HEK293 (cell line): ENCODE data around the gene RELCH.

Experiments
- CTCF ChIA-PET: fragments of 350-600 bp; formaldehyde crosslinking; extraction: SDS; loops from one replicate; lab custom pipeline; 2021; ENCODE audit warnings: antibody characterized with exemption; lab: Yijun Ruan, JAX
- POLR2A ChIA-PET: fragments of 300-600 bp; formaldehyde crosslinking; extraction: SDS; loops from one replicate; lab custom pipeline; 2020; ENCODE audit warnings: antibody characterized with exemption, inconsistent platforms; lab: Yijun Ruan, JAX
- H3K27ac ChIP-seq: fragments of 200-500 bp; sonication (Bioruptor generic); 2 replicates; pipeline ENCODE4 v1.5.1; 2014; ENCODE audit warnings: low read depth, low read length, control low read depth, inconsistent platforms; ENCODE audit errors: extremely low read depth
- H3K36me3 ChIP-seq, 2 experiments: fragments of 200-500 bp in 1 of 2; sonication (Bioruptor generic) in 1 of 2; 1 replicate in 1 of 2; 2 replicates in 1 of 2; pipeline ENCODE4 v1.5.1; 2014 to 2017; ENCODE audit warnings: inconsistent platforms in 2 of 2, low read length in 2 of 2; ENCODE audit not compliant: control insufficient read depth in 2 of 2, insufficient read depth in 1 of 2
- H3K4me1 ChIP-seq: fragments of 200-500 bp; sonication (Bioruptor generic); 2 replicates; pipeline ENCODE4 v1.5.1; 2014; ENCODE audit warnings: mild to moderate bottlenecking, low read length, inconsistent platforms; ENCODE audit not compliant: control insufficient read depth, insufficient read depth
- H3K4me3 ChIP-seq: 2 replicates; pipeline ENCODE4 v1.5.1; 2011; ENCODE audit warnings: low read depth, mild to moderate bottlenecking, control low read depth, low read length, moderate library complexity
- H3K9me3 ChIP-seq: fragments of 200-500 bp; sonication (Bioruptor generic); 2 replicates; pipeline ENCODE4 v1.5.1; 2014; ENCODE audit warnings: low read depth, low read length, inconsistent platforms; ENCODE audit not compliant: control insufficient read depth, insufficient read depth
- GLI4 ChIP-seq: fragments of 450-650 bp; formaldehyde crosslinking; IDR thresholded peaks from 2 replicates; pipeline ENCODE4 v1.5.1; 2016; ENCODE audit warnings: missing biosample characterization, missing genetic modification characterization
- KLF10 ChIP-seq: fragments of 450-650 bp; IDR thresholded peaks from 2 replicates; pipeline ENCODE4 v1.5.1; 2018; ENCODE audit warnings: missing biosample characterization, mild to moderate bottlenecking, missing genetic modification characterization
- OSR2 ChIP-seq: fragments of 450-650 bp; formaldehyde crosslinking; IDR thresholded peaks from 2 replicates; pipeline ENCODE4 v1.5.1; 2016; ENCODE audit warnings: missing biosample characterization, missing genetic modification characterization
- SALL2 ChIP-seq: fragments of 450-650 bp; formaldehyde crosslinking; IDR thresholded peaks from 2 replicates; pipeline ENCODE4 v1.5.0; 2017; ENCODE audit warnings: missing biosample characterization, mild to moderate bottlenecking, missing genetic modification characterization, borderline replicate concordance
- ZFP41 ChIP-seq: fragments of 450-650 bp; formaldehyde crosslinking; IDR thresholded peaks from 2 replicates; pipeline ENCODE4 v1.5.1; 2016; ENCODE audit warnings: missing biosample characterization, missing genetic modification characterization, borderline replicate concordance
- ZNF169 ChIP-seq: fragments of 450-650 bp; formaldehyde crosslinking; IDR thresholded peaks from 2 replicates; pipeline ENCODE4 v1.5.1; 2016; ENCODE audit warnings: missing biosample characterization, missing genetic modification characterization
- ZNF221 ChIP-seq: fragments of 450-650 bp; formaldehyde crosslinking; IDR thresholded peaks from 2 replicates; pipeline ENCODE4 v1.5.1; 2017; ENCODE audit warnings: missing biosample characterization, missing genetic modification characterization, borderline replicate concordance
- ZNF24 ChIP-seq: fragments of 450-650 bp; formaldehyde crosslinking; IDR thresholded peaks from 2 replicates; pipeline ENCODE4 v1.5.1; 2016; ENCODE audit warnings: missing biosample characterization, missing genetic modification characterization
- ZNF341 ChIP-seq: fragments of 450-650 bp; formaldehyde crosslinking; IDR thresholded peaks from 2 replicates; pipeline ENCODE4; 2016; ENCODE audit warnings: low read depth, missing biosample characterization, missing genetic modification characterization
- ZNF416 ChIP-seq: fragments of 450-650 bp; formaldehyde crosslinking; IDR thresholded peaks from 2 replicates; pipeline ENCODE4 v1.5.1; 2016; ENCODE audit warnings: missing biosample characterization, missing genetic modification characterization
- ZNF510 ChIP-seq: fragments of 450-650 bp; formaldehyde crosslinking; IDR thresholded peaks from 2 replicates; pipeline ENCODE4 v1.5.1; 2018; ENCODE audit warnings: mild to moderate bottlenecking, missing genetic modification characterization, missing biosample characterization; ENCODE audit not compliant: insufficient replicate concordance
- ZNF513 ChIP-seq: fragments of 450-650 bp; IDR thresholded peaks from 2 replicates; pipeline ENCODE4 v1.5.1; 2018; ENCODE audit warnings: missing biosample characterization, missing genetic modification characterization
- ZNF518A ChIP-seq: fragments of 450-650 bp; formaldehyde crosslinking; conservative IDR thresholded peaks from 2 replicates; pipeline ENCODE4 v1.5.1; 2016; ENCODE audit warnings: low read depth, missing biosample characterization, missing genetic modification characterization
- ZNF585B ChIP-seq: fragments of 450-650 bp; formaldehyde crosslinking; IDR thresholded peaks from 2 replicates; pipeline ENCODE4 v1.5.1; 2016; ENCODE audit warnings: missing biosample characterization, missing genetic modification characterization
- ZNF660 ChIP-seq: fragments of 450-650 bp; IDR thresholded peaks from 2 replicates; pipeline ENCODE4 v1.5.1; 2018; ENCODE audit warnings: missing biosample characterization, mild to moderate bottlenecking, missing genetic modification characterization
- ZSCAN30 ChIP-seq: fragments of 450-650 bp; IDR thresholded peaks from 2 replicates; pipeline ENCODE4 v1.5.1; 2018; ENCODE audit warnings: missing biosample characterization, mild to moderate bottlenecking, missing genetic modification characterization, moderate library complexity
- TF ChIP-seq, protein P1 (sequence below): fragments of 450-650 bp; formaldehyde crosslinking; IDR thresholded peaks from 2 replicates; pipeline ENCODE4 v1.5.1; 2016; ENCODE audit warnings: missing biosample characterization, missing genetic modification characterization
- TF ChIP-seq, protein P2 (sequence below): fragments of 450-650 bp; formaldehyde crosslinking; IDR thresholded peaks from 2 replicates; pipeline ENCODE4 v1.5.1; 2016; ENCODE audit warnings: missing biosample characterization, missing genetic modification characterization

RELCH gene

GRCh38 chr18:62281684-62282083, 94.6 kb downstream of the RELCH start:
- CTCF ChIA-PET: interaction anchor here (0.7 kb wide), 1 partner anchor 51 kb away, joined by 3 read pairs; no protein-coding TSS in a partner anchor
- H3K4me1 ChIP-seq: no peaks in the 10 kb centered on the region
- no peak overlapping the region for H3K4me3 ChIP-seq
- TF ChIP-seq ZNF518A (tag by site-specific recombination): no peak
- no peak for TF ChIP-seq ZNF169 (tag by site-specific recombination)
- no peak for TF ChIP-seq ZNF416 (tag by site-specific recombination)
- no peak for TF ChIP-seq ZNF24 (tag by site-specific recombination)
- no peak for TF ChIP-seq ZNF660 (tag by site-specific recombination)
- no peak for TF ChIP-seq GLI4 (tag by site-specific recombination)
- no peak for TF ChIP-seq ZNF585B (tag by site-specific recombination)
- no peak for TF ChIP-seq SALL2 (tag by site-specific recombination)
- TF ChIP-seq OSR2 (tag by site-specific recombination): no peak
- no peak for TF ChIP-seq ZSCAN30 (tag by site-specific recombination)
- no peak for TF ChIP-seq ZNF341 (tag by site-specific recombination)
- no peak for TF ChIP-seq ZNF510 (tag by site-specific recombination)
- TF ChIP-seq KLF10 (tag by site-specific recombination): no peak
- TF ChIP-seq, protein P1, sequence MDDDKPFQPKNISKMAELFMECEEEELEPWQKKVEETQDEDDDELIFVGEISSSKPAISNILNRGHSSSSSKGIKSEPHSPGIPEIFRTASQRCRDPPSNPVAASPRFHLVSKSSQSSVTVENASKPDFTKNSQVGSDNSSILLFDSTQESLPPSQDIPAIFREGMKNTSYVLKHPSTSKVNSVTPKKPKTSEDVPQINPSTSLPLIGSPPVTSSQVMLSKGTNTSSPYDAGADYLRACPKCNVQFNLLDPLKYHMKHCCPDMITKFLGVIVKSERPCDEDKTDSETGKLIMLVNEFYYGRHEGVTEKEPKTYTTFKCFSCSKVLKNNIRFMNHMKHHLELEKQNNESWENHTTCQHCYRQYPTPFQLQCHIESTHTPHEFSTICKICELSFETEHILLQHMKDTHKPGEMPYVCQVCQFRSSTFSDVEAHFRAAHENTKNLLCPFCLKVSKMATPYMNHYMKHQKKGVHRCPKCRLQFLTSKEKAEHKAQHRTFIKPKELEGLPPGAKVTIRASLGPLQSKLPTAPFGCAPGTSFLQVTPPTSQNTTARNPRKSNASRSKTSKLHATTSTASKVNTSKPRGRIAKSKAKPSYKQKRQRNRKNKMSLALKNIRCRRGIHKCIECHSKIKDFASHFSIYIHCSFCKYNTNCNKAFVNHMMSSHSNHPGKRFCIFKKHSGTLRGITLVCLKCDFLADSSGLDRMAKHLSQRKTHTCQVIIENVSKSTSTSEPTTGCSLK (tag by site-specific recombination): no peak
- TF ChIP-seq ZNF221: no peak
- TF ChIP-seq, protein P2, sequence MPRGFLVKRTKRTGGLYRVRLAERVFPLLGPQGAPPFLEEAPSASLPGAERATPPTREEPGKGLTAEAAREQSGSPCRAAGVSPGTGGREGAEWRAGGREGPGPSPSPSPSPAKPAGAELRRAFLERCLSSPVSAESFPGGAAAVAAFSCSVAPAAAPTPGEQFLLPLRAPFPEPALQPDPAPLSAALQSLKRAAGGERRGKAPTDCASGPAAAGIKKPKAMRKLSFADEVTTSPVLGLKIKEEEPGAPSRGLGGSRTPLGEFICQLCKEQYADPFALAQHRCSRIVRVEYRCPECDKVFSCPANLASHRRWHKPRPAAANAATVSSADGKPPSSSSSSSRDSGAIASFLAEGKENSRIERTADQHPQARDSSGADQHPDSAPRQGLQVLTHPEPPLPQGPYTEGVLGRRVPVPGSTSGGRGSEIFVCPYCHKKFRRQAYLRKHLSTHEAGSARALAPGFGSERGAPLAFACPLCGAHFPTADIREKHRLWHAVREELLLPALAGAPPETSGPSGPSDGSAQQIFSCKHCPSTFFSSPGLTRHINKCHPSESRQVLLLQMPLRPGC (tag by site-specific recombination): no peak
- TF ChIP-seq ZFP41 (tag by site-specific recombination): no peak
- no peak for TF ChIP-seq ZNF513 (tag by site-specific recombination)
- no peaks in the 10 kb centered on the region for H3K9me3 ChIP-seq
- POLR2A ChIA-PET: no interaction called here
- H3K36me3 ChIP-seq: peaks cover 16 to 24% of the 10 kb centered on the region in 2 experiments
- H3K27ac ChIP-seq: no peak overlapping the region
